Measurements from ENCODE around the gene MB. TPM values are rescaled to one million over a fixed set of nuclear protein-coding genes. Genes with fewer than 3 reads are reported as not detected.

MB gene
- total and polyA plus RNA-seq, 12 donors, result 0.35 to 32.8 (median 2.0) TPM

DNA sequence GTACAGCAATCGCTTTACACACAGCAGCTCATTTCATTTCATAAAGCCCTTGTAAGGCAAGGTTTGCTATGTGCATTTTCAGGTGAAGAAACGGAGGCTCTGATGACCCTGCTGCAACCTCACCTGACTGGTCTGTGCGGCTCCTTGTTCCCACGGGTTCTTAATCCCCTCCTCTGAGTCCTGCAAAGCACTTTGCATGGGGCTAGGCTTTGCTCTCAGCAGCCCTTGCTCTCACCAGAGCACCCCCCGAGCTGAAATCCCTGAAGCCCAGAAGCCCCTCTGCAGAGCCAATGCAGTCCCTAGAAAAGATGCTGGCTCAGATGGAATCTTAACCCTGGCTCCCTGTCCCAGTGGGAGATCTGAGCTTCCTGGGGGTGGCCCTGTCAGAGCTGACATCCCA, 20.1 kb upstream of the MB start:
- peak overlapping the region in 1 of 5 donors; percentile 76 for H3K27ac ChIP-seq
- intact Hi-C loops (cut with DNase I), result loop anchor here in 1 of 2 donors (10.0 kb wide), 1 partner anchor 108 kb away; no protein-coding TSS in a partner anchor
- no peaks in the 10 kb centered on the region for H3K36me3 ChIP-seq (replicated peaks in 1 of 2)
- H3K27me3 ChIP-seq, result no peaks in the 10 kb centered on the region
- 75 to 88% (median 81%) methylated on average over 4 to 5 of the region's 5 CpGs for WGBS, 4 donors
- no peak overlapping the region for H3K4me3 ChIP-seq
- peaks cover 0 to 10% of the 10 kb centered on the region in 2 donors for H3K4me1 ChIP-seq (replicated peaks in 1 of 2)
- DNase-seq, result no peak
- TF ChIP-seq, protein P1, sequence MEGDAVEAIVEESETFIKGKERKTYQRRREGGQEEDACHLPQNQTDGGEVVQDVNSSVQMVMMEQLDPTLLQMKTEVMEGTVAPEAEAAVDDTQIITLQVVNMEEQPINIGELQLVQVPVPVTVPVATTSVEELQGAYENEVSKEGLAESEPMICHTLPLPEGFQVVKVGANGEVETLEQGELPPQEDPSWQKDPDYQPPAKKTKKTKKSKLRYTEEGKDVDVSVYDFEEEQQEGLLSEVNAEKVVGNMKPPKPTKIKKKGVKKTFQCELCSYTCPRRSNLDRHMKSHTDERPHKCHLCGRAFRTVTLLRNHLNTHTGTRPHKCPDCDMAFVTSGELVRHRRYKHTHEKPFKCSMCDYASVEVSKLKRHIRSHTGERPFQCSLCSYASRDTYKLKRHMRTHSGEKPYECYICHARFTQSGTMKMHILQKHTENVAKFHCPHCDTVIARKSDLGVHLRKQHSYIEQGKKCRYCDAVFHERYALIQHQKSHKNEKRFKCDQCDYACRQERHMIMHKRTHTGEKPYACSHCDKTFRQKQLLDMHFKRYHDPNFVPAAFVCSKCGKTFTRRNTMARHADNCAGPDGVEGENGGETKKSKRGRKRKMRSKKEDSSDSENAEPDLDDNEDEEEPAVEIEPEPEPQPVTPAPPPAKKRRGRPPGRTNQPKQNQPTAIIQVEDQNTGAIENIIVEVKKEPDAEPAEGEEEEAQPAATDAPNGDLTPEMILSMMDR (IDR thresholded peaks at IDR 0.05), result no peak
- no peak for TF ChIP-seq POLR2A (IDR thresholded peaks at IDR 0.05)
- H3K9me3 ChIP-seq (replicated peaks in 1 of 3), result no peaks in the 10 kb centered on the region

DNA sequence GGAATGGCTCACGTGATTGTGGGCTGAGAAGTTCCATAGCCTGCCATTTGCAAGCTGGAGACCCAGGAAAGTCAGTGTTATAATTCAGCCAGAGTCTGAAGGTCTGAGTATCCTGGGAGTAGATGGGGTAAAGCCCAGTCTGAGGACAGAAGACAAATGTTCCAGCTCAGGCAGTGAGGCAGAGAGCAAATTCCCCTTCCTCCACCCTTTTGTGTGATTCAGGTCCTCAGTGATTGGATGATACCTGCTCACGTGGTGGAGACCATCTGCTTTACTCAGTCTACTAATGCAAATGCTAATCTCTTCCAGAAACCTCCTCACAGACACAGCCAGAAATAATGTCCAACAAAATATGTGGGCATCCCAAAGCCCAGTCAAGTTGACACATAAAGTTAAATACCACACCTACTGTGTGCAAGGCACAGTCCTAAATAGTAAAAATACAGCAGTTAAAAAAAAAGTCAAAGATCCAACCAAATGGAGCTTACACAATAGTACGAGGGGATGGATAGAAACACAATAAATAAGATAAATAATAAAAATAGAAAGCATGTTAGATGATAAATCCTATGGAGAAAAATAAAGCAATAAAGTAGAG, 17.9 kb upstream of the MB start:
- TF ChIP-seq, protein P1 (IDR thresholded peaks at IDR 0.05), result no peak
- TF ChIP-seq POLR2A (IDR thresholded peaks at IDR 0.05), result no peak
- H3K27me3 ChIP-seq, result no peaks in the 10 kb centered on the region
- no peaks in the 10 kb centered on the region for H3K36me3 ChIP-seq (replicated peaks in 1 of 2)
- no peak overlapping the region for H3K27ac ChIP-seq
- intact Hi-C loops (cut with DNase I), result loop anchor here in 1 of 2 donors (10.0 kb wide), 1 partner anchor 110 kb away; no protein-coding TSS in a partner anchor
- H3K4me1 ChIP-seq (replicated peaks in 1 of 2), result peaks cover 0 to 9% of the 10 kb centered on the region in 2 donors
- 62 to 83% (median 81%) methylated on average over 3 of the region's 3 CpGs for WGBS, 4 donors
- H3K9me3 ChIP-seq (replicated peaks in 1 of 3), result no peaks in the 10 kb centered on the region
- peak in 1 of 7 donors; percentile 1 for DNase-seq
- H3K4me3 ChIP-seq, result no peak overlapping the region

DNA sequence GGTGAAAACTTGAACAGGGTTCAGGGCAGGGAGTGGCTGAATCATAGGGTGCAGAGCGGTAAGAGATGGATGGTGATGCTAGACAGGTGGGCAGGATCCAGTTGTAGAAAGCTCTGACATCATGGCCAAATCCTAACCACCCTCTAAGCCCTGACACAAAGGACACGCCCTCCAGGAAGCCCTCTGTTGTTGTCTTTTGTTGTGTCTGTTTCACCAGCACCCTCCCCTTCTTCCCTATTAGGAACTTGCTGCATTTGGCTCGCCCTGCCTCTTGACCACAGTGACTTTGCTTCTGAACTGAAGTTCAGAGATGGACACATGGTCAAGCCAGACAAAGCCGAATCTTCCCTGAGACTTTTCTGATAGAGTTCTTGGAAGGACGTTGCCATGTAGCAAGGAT, 16.9 kb upstream of the MB start:
- H3K36me3 ChIP-seq (replicated peaks in 1 of 2), result no peaks in the 10 kb centered on the region
- TF ChIP-seq POLR2A (IDR thresholded peaks at IDR 0.05), result no peak
- TF ChIP-seq, protein P1 (IDR thresholded peaks at IDR 0.05), result no peak
- H3K27me3 ChIP-seq, result no peaks in the 10 kb centered on the region
- no peaks in the 10 kb centered on the region for H3K9me3 ChIP-seq (replicated peaks in 1 of 3)
- peak in 1 of 7 donors; percentile 8 for DNase-seq
- WGBS, 4 donors, result 74 to 79% (median 78%) methylated on average over 5 of the region's 5 CpGs
- H3K27ac ChIP-seq, result no peak overlapping the region
- peaks cover 0 to 5% of the 10 kb centered on the region in 2 donors for H3K4me1 ChIP-seq (replicated peaks in 1 of 2)
- intact Hi-C loops (cut with DNase I), result loop anchor here in 1 of 2 donors (10.0 kb wide), 1 partner anchor 111 kb away; no protein-coding TSS in a partner anchor
- H3K4me3 ChIP-seq, result no peak overlapping the region

DNA sequence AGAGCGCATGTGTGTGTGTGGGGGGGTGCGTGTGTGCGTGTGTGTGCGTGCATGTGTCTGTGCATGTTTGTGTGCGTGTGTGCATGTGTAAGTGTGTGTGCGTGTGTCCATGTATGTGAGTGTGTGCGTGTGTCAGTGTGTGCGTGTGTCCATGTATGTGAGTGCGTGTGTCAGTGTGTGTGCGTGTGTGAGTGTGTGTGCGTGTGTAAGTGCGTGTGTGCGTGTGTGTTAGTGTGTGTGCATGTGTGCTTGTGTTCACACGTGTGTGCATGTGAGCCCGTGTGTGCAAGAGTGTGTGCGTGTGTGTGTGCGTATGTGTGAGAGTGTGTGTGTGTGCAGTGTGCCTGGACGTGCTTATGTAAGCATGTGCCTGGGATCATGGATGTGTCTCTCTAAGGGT, 16.4 kb upstream of the MB start:
- WGBS, 4 donors, result 77 to 91% (median 88%) methylated on average over 18 of the region's 18 CpGs
- no peak overlapping the region for H3K27ac ChIP-seq
- peak in 1 of 7 donors; percentile 3 for DNase-seq
- no peaks in the 10 kb centered on the region for H3K9me3 ChIP-seq (replicated peaks in 1 of 3)
- H3K4me3 ChIP-seq, result no peak overlapping the region
- H3K4me1 ChIP-seq (replicated peaks in 1 of 2), result no peaks in the 10 kb centered on the region
- H3K36me3 ChIP-seq (replicated peaks in 1 of 2), result no peaks in the 10 kb centered on the region
- intact Hi-C loops (cut with DNase I), result loop anchor here in 1 of 2 donors (10.0 kb wide), 1 partner anchor 111 kb away; no protein-coding TSS in a partner anchor
- H3K27me3 ChIP-seq, result no peaks in the 10 kb centered on the region
- TF ChIP-seq, protein P1 (IDR thresholded peaks at IDR 0.05), result no peak
- no peak for TF ChIP-seq POLR2A (IDR thresholded peaks at IDR 0.05)
